ENCODE measurements around the gene DUSP10.
A peak's percentile ranks its signal among the peaks of the same experiment; 100 is the strongest.

DUSP10 gene

DNA sequence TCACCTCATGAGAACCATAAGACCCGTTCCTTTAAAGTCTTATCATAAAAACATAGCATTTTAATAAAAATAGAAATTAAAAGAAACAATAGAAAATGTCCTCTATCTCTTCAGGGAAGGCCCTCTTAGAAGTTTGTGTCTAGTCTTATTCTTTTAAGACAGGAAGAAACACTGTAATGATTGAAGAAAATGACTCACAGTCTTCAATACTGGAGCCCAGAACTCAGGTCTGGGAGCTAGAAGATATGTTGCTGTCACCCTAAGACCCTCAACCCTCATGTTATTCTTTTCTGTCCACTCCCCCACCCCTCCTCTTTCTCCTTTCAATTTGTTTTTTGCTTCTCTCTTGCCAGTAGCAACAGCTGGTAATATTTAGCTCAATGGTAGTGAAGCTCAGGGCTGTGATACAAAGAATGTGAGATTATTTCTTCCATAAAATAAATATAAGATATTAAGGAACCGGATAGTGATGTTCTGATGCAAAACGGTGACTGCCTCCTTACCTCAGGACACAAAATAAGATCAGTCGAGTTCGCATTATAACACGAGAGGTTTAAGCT is 12.0 kb downstream of the DUSP10 start:
- DNase-seq: no peak

- DNase-seq: no peak
Observed at GRCh38 chr1:221728037-221728505, 13.8 kb downstream of the DUSP10 start.

- DNase-seq: no peak
Observed at GRCh38 chr1:221727146-221728036, 14.5 kb downstream of the DUSP10 start.

DNA sequence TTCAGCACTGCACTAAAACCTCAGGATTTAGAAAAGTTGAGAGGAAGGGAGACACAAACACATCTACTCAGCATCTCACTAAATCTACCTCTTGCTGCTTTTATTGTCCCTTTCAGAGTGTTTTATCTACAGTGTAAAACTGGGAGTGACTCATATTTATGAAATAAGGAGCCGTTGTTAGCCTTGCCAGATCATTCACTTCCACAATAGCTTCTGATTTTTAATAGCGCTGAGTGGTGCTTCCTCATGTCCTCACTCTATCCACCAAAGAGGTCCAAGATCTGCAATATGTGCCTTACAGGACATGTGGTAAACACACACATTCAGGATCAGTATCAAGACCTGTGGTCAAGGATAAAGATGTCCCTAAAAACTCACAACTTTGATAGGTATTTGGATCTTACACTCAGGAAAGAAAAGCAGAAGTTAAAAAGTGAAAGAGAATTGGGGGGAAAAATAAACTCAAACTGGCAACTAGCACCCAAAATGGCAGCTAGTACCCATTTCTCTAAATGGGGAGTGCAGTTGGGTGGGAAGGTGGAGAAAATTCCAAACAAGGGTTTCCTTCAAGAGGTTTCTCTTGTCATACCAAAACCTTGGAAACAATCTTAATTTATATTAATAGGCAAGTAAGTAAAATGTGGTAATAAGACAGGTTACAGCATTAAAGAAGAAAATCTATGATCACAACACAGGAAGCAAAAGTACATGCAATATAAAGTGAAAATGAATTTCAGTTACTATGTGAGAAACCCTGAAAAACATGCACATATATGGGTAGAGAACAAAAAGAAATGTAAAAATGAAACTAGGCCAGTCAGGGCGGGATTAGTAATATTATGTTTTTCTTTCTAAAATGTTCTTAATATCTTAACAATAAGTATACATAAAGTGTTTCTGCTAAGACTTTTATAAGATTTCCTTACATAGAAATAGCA is 15.9 kb downstream of the DUSP10 start:
- no peak for DNase-seq

DNA sequence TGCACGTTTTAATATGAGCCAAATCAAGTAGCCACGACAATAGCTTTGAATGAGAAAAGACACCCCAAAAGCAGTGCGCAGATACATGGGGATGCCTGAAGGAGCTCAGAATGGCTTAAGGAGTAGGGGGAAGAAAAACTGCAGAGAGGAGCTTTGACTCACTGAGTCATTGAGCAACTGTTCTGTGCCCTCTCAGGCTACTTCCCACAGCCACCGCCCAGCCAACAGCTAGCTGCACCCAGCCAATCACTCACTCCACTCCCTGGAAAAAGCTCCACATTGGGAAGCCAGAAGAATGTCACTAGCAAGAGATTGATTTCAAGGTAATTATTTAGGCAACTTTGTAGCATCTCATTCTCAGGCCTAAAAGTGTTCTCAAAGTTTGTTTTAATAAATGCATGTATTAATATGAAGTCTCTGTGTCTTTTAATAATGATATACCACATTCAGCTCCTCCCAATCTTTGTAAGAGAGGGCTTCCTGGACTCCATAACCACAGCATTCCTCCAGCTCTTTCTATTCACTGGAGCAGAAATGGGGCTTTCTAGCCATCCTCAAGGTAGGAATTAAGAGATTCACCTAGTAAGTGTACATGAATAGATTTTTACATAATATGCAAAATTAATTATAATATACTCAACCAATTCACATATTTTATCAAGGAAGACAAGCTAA is 16.8 kb downstream of the DUSP10 start:
- DNase-seq: peak; percentile 30

- DNase-seq: no peak
Observed at GRCh38 chr1:221723848-221724236, 18.0 kb downstream of the DUSP10 start.

DNA sequence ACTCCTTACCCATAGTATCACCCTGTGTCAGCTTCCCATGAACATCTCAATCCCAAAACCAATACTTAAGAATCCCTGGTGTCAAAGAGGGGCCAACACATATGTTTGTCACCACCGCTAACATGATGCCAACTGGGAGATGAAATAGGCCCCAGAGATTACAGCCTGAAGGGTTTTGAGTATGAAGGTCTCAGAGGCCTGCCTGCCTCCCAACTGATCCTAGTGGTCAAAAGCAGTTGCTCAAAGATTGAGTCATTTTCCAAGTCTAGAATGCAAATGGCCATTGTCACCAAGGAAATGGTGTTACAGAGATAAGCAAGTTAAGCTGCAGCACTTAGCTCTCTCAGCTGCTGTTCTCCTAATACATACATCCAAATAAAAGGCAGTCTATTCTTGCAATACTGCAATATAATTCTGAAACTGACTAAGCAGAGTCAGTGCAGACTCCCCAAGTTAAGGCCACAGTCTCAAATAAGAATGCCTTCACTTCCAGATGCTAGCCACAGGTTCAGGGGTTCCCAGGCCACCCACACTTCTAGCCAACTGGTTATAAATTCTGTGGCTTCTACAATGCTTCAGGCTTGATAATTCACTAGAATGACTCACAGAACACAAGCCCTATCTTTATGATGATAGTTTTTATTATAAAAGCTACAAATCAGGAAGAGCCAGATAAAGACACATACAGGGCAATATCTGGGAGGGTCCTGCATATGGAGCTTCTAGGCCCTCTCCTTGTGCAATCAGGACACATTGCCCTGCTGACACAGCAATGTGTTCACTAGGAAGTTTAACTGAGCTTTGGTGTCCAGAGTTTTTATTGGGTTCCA is 18.7 kb downstream of the DUSP10 start:
- no peak for DNase-seq

GRCh38 chr1:221722254-221723017 is 19.5 kb downstream of the DUSP10 start:
- DNase-seq: no peak

DNA sequence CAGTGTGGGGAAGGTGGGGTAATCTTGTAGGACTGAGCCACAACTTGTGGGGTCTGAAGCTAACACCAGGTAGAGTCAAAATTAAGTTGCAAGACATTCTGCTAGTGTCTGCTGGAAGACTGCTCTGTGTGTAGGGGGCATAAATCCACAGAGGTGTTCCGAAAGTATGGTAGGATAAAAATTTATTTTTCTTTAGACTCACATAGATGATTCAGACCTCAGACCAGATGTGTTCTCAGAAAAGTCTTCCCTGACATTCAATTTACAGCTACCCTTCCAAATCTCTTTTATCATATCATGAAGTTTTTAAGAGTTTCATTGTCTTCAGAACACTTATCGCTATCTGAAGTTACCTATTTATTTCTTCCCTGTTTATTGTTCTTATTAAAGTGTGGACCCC is 21.3 kb downstream of the DUSP10 start:
- DNase-seq: no peak

DNA sequence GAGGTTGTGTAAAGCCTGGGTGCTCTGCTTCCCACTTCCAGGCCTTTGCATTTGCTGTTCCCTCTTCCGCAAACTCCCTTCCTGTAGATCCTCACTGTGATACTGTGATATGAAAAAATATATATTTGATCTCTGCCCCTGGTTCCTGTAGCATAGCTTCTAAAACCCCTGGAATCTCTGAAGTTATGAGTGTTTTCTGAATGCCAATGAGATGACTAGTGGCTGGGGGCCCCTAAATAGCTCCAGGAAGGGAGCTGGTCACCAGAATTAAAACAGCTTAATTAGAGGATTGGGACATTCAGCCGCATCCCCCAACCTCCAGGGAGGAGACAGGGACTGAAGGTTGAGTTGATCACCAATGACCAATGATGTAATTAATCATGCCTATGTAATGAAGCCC is 21.9 kb downstream of the DUSP10 start:
- DNase-seq: no peak

DNA sequence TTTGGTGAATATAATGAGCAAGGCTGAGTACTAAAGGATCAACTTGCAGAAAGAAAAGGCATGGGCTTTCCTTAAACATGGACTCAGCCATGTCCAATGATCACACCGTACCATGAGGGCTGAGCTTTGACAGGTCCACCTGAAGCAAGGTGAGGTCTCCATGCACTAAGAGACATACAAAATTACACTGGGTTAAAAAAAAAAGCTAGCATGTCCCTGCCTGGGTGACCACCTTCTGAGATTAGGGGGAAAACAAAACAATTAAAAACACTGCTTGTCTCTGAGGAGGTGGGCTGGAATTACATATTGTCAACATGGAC is 22.7 kb downstream of the DUSP10 start:
- no peak for DNase-seq

DNA sequence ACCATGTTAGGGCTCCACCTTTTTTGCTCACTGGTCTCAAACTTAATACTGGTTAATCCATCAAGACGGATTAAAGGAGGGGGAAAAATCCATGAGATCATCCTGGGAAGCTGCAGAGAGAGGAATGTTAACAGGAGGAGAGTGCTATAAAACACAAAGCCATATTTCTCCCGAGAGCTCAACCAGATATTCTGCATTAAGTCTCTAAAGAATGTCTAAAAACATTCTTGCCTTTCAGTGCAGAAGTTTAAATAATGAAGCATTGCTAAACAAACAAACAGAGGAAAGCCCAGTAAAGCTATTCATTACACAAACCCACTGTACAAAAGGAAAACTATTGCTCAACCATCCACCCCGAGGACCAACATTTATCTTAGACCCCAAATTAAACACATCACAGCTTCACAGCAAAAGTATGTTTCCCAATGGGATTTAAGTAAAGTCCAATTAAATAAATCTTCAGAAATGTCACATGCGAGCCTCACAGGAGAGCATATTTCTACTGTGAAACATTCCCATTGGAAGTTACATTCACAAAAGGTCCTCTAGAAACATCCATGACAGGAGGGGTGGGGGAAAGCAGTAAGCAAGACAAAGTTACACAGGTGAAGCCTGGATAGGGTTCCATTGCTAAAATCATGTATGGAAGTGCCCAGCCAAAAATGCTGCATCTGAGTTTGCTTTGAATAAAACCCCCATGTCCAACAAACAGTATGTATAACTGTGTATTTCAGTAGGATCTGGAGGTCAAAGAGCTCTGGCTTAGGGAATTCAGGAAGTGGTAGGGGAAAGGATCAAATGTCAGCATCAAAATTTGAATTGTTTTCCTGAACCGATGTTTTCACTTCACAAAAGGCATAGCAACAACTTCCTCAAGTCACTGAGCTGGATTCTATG is 23.3 kb downstream of the DUSP10 start:
- DNase-seq: no peak

DNA sequence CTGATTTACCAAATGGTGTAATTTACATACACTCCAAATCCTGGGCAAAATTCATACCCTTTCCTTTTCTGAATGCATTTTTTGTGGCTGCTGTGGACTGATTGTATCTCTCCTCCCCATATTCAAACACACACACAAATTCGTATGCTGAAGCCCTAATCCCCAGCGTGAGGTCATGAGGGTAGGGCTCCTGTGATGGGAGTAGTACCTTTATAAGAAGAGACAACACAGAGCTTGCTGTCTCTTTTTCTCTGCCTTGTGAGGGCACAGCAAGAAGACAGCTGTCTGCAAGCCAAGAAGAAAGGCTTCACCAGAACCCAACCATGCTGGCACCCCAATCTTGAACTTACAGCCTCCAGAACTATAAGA is 24.4 kb downstream of the DUSP10 start:
- DNase-seq: no peak

GRCh38 chr1:221716713-221717484 is 25.0 kb downstream of the DUSP10 start:
- DNase-seq: no peak

DNA sequence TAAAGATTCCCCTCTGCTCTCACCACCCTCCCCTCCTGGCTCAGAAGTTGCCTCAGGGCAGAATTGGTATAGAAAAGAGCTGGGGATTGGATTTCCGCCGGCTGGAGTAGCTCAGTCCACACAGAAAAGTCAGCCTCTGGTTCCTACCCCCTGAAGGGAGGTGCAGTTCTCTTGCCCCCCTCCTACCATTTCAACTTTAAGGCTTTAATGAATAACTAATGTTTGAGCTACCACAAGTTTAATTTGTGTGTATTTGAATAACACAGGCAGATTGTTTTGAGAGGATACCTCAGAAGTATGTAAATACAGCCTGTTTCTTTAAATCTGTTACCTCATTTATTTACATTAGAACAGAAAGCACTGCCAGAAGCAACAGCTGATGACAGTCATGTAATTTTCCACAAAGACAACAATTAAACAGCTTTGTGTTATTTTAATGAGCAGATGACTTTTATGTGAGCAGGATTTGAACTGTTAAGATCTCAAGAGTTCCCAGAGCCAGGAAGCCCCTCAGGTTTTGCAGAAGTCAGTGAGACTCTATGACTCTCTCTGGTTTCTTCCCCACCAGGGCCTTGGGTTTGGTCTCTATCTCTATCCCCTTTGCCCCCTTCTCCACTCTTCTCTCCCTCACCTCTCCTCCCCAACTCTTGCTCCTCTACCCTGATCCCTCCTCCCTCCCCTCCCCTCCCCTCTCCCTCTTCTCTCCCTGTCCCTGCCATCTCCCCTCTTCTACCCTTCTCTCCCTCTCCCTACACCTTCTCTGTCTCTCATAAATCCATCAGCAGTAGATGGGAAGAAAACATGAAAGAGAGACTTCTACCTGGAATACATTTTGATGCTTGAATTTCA is 26.3 kb downstream of the DUSP10 start:
- no peak for DNase-seq

DNA sequence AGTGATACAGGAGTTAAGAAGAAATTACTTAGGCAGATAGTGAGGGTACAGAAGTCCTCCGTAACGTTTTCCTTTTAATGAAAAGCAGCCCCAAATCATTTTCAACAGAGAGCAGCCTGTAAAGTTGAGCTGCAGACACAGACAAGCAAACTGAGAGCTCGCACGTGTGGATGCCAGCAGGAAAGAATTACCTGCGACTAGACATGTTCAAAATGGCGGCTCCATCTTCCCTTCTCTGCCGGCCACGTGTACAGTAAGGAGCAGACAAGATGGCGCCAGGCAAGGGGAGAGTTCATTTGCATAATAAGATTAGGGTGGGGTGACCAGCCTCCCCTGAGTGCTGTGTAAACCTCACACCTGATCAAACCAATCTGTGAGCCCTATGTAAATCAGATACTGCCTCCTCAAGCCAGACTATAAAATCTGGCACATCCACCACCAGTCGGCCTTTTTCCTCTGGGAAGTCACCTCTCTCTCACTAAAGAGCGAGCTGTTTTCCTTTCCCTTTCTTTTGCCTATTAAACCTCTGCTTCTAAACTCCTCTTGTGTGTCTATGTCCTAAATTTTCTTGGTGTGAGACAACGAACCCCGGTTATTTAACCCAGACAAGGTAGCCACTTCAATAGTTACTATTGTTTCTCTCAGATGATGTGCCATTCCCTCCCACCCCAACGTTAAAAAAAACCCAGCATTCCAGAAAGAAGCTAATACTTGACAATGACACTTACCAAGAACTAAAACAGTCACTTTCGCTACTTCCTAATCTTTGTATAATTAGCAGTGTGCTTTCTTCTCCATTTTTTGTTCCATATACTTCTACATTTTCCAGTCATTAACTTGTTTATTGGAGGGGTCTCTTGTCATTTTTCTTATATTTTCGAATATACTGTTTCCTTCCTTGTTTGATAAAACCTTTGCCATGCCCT is 27.4 kb downstream of the DUSP10 start:
- DNase-seq: no peak

- peak; percentile 77 for DNase-seq
Observed at GRCh38 chr1:221712776-221713431, 29.0 kb downstream of the DUSP10 start.

Data from NK-92 treated with Interleukin-12 subunit alpha and Interleukin-12 subunit beta, amount 100 ng/mL, for 24 hours (cell line).